Peyer's patch (tissue), 4 donors: ENCODE measurements around the gene TP73. TPM values are rescaled to one million over a fixed set of nuclear protein-coding genes. Genes with fewer than 3 reads are reported as not detected.
A peak's percentile ranks its signal among the peaks of the same experiment; 100 is the strongest.

Source experiments
- DNase-seq, 3 donors: peaks; one replicate each; pipeline ENCODE4 v3.0.0-alpha.2; 2017 to 2019
- H3K27ac ChIP-seq, 4 donors: fragments of 200-600 bp; sonication (generic); one replicate each; pipeline ENCODE4 v1.5.1; 2016 to 2019
- H3K27me3 ChIP-seq, 2 donors: fragments of 200-600 bp; sonication (generic); one replicate each; pipeline ENCODE4 v1.5.1; 2019
- H3K36me3 ChIP-seq, 3 donors: fragments of 200-600 bp; sonication (generic); one replicate each; pipeline ENCODE4 v1.5.1; 2016 to 2019
- H3K4me1 ChIP-seq, 4 donors: fragments of 200-600 bp; sonication (generic); one replicate each; pipeline ENCODE4 v1.5.1; 2016 to 2019
- H3K4me3 ChIP-seq, 4 donors: fragments of 200-600 bp; sonication (generic); 1 replicate in 3 of 4; 2 replicates in 1 of 4; pipeline ENCODE4 v1.5.1; 2016 to 2019; ENCODE audit warnings: mild to moderate bottlenecking in 1 of 4
- H3K9me3 ChIP-seq, 4 donors: fragments of 200-600 bp; sonication (generic); one replicate each; pipeline ENCODE4 v1.5.1; 2016 to 2019; ENCODE audit warnings: mild to moderate bottlenecking in 1 of 4
- POLR2A ChIP-seq, 2 donors: fragments of 450-650 bp; IDR thresholded peaks; one replicate each; pipeline ENCODE4 v1.5.1; 2017; ENCODE audit warnings: antibody characterized with exemption in 2 of 2, mild to moderate bottlenecking in 2 of 2, moderate library complexity in 2 of 2
- total RNA-seq, 4 donors: library from RNA; depleted of rRNA; stranded (reverse); fragments of >200 nt; gene quantifications; one replicate each; pipeline ENCODE4 v1.1.0, GENCODE V29; 2016
- TF ChIP-seq, protein P1 (sequence below), 6 experiments: fragments of 450-650 bp in 4 of 6; fragments of 200-600 bp in 2 of 6; sonication (generic) in 1 of 6; IDR thresholded peaks; one replicate each; pipeline ENCODE4 v1.5.1; 2017 to 2019; ENCODE audit warnings: antibody characterized with exemption in 6 of 6, mild to moderate bottlenecking in 3 of 6, moderate library complexity in 1 of 6

The TP73 gene
- total RNA-seq, 4 donors from 2014 or later, result 0.38 TPM; not detected in 3

GRCh38 chr1:3663999-3664699 lies 11.8 kb downstream of the TP73 start:
- TF ChIP-seq, protein P1, sequence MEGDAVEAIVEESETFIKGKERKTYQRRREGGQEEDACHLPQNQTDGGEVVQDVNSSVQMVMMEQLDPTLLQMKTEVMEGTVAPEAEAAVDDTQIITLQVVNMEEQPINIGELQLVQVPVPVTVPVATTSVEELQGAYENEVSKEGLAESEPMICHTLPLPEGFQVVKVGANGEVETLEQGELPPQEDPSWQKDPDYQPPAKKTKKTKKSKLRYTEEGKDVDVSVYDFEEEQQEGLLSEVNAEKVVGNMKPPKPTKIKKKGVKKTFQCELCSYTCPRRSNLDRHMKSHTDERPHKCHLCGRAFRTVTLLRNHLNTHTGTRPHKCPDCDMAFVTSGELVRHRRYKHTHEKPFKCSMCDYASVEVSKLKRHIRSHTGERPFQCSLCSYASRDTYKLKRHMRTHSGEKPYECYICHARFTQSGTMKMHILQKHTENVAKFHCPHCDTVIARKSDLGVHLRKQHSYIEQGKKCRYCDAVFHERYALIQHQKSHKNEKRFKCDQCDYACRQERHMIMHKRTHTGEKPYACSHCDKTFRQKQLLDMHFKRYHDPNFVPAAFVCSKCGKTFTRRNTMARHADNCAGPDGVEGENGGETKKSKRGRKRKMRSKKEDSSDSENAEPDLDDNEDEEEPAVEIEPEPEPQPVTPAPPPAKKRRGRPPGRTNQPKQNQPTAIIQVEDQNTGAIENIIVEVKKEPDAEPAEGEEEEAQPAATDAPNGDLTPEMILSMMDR (IDR thresholded peaks at IDR 0.05), result no peak
- TF ChIP-seq POLR2A (IDR thresholded peaks at IDR 0.05), result no peak
- Histone ChIP-seq H3K9me3 (no peaks in the 10 kb centered on the region), H3K27ac (peak overlapping the region in 2 of 4 donors; percentile 1 to 73), H3K36me3 (no peaks in the 10 kb centered on the region), H3K27me3 (no peaks in the 10 kb centered on the region), H3K4me1 (peaks cover 0 to 23% (median 10%) of the 10 kb centered on the region in 4 donors), H3K4me3 (no peak overlapping the region)
- peak in 1 of 3 donors; percentile 38 for DNase-seq

- Histone ChIP-seq H3K4me3 (no peak overlapping the region), H3K27ac (peak overlapping the region in 2 of 4 donors; percentile 1 to 73), H3K27me3 (no peaks in the 10 kb centered on the region), H3K9me3 (no peaks in the 10 kb centered on the region), H3K4me1 (peaks cover 0 to 23% (median 11%) of the 10 kb centered on the region in 4 donors), H3K36me3 (no peaks in the 10 kb centered on the region)
- no peak for TF ChIP-seq POLR2A (IDR thresholded peaks at IDR 0.05)
- TF ChIP-seq, protein P1 (IDR thresholded peaks at IDR 0.05), result no peak
- peak in 1 of 3 donors; percentile 56 for DNase-seq
Observed at GRCh38 chr1:3664700-3665375, 12.5 kb downstream of the TP73 start.

DNA sequence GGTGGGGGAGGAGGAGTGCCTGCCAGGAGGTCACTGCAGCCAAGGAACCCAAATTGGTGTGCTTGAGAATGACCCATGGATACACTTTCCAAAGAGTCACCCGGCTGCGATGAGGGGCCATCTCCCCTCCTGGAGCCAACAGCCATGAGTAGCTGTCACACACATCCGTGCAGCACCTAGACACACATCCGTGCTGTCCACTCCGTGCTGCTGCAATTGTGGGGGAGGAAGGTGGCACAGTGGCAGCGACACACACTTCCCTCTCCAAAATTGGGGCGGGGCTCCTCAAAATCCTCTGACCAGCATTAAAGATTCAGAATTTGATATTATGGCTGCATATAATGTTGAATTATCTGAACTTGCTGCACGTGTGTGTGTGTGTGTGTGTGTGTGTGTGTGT lies 15.8 kb downstream of the TP73 start:
- Histone ChIP-seq H3K36me3 (no peaks in the 10 kb centered on the region), H3K4me3 (no peak overlapping the region), H3K27ac (no peak overlapping the region), H3K4me1 (peaks cover 0 to 23% (median 11%) of the 10 kb centered on the region in 4 donors), H3K27me3 (no peaks in the 10 kb centered on the region), H3K9me3 (no peaks in the 10 kb centered on the region)
- DNase-seq, result peak in 1 of 3 donors; percentile 34
- TF ChIP-seq POLR2A (IDR thresholded peaks at IDR 0.05), result no peak
- TF ChIP-seq, protein P1 (IDR thresholded peaks at IDR 0.05), result no peak

GRCh38 chr1:3668585-3669300 lies 16.4 kb downstream of the TP73 start:
- no peaks in the 10 kb centered on the region for H3K27me3 ChIP-seq
- TF ChIP-seq POLR2A (IDR thresholded peaks at IDR 0.05), result no peak
- TF ChIP-seq, protein P1 (IDR thresholded peaks at IDR 0.05), result no peak
- H3K36me3 ChIP-seq, result no peaks in the 10 kb centered on the region
- peak in 2 of 3 donors; percentile 89 to 90 for DNase-seq
- H3K27ac ChIP-seq, result no peak overlapping the region
- peaks cover 0 to 25% (median 11%) of the 10 kb centered on the region in 4 donors for H3K4me1 ChIP-seq
- H3K9me3 ChIP-seq, result no peaks in the 10 kb centered on the region
- H3K4me3 ChIP-seq, result no peak overlapping the region

DNA sequence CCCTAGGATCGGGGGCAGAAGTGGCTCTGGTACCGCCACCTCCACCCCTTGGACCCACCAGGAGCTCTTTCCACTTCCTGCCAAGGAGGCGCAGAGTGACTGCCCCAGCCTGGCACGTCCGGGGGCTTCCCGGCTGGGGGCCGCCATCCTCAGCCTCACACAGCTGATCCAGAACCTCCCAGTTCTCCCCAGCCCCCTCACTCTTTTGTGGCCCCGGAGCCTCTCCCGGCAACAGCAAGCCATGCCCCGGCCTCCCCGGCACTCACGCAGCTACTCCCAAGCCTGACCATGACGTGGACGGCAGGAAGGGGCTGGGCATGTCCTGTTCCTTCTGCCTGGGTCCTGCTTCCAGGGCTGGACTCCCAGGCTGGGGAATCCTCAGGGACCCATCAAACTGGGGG lies 17.1 kb downstream of the TP73 start:
- no peak for TF ChIP-seq POLR2A (IDR thresholded peaks at IDR 0.05)
- TF ChIP-seq, protein P1 (IDR thresholded peaks at IDR 0.05), result no peak
- peaks cover 0 to 22% (median 11%) of the 10 kb centered on the region in 4 donors for H3K4me1 ChIP-seq
- no peaks in the 10 kb centered on the region for H3K36me3 ChIP-seq
- no peak overlapping the region for H3K4me3 ChIP-seq
- peak in 1 of 3 donors; percentile 37 for DNase-seq
- no peaks in the 10 kb centered on the region for H3K9me3 ChIP-seq
- H3K27ac ChIP-seq, result no peak overlapping the region
- H3K27me3 ChIP-seq, result no peaks in the 10 kb centered on the region
